ENCODE results near the gene MEOX2. TPM values are rescaled to one million over a fixed set of nuclear protein-coding genes. Genes with fewer than 3 reads are reported as not detected.
A peak's percentile ranks its signal among the peaks of the same experiment; 100 is the strongest.

The MEOX2 gene
- total RNA-seq (2022) (not detected in 2 replicates), Bru-seq, nascent RNA (percentile 3 among the genes with signal in this experiment), BruChase-seq, experiment 1, labeled RNA remaining after a 6-hour chase (percentile 3 among the genes with signal in this experiment), BruChase-seq, experiment 2, labeled RNA remaining after a 2-hour chase (percentile 1 among the genes with signal in this experiment)
- long read RNA-seq, result 0 reads

DNA sequence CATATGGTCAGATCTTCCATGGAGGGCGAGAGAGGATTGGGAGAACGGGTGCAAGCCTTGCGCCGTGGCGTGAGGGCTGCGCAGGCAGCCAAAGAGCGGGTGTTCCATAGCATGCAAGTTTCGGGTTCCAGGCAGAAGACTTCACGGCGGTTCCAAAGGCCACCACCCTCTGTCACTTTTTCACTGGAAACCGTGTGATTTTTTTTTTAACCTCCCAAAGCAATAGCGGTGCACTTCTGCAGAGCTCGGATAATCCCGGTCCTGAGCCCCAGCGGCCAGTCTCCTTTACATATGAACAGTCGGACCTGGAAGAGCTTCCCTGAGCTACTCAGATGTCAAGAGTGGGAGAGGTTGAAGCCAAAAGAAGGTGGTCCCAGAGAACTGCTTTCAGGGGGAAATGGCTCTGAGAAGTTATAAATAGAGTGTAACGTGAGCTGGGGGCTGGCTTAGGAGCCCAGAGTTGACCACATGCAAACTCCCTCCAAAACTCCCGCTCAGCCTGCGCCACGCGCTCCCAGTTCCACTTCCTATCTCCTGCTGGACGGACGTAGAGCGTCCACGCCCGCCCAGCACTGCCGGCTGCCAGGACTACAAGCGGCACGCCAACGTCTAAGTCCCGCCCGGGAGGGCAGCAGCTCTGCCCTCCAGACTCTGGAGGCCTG is at the start of gene MEOX2:
MEOX2 (minus strand) TSS at position 389 of the 662 bp plus-strand sequence; CDS start at position 108, 281 bp downstream.
- no TSS peak for BruUV-seq (replicated peaks)
- Mint-ChIP-seq H3K9me3 (ENCODE audit: unreplicated experiment) (no peaks in the 10 kb centered on the region), H3K27me3 (ENCODE audit: insufficient read depth, unreplicated experiment) (peaks cover 69% of the 10 kb centered on the region), H3K36me3 (ENCODE audit: insufficient read depth, unreplicated experiment) (no peaks in the 10 kb centered on the region), H3K4me3 (ENCODE audit: unreplicated experiment) (no peak within 1 kb of the TSS), H3K4me1 (ENCODE audit: insufficient read depth, unreplicated experiment) (no peaks in the 10 kb centered on the region), H3K27ac (ENCODE audit: low read depth, unreplicated experiment) (no peak within 1 kb of the TSS)
- TF ChIP-seq CTCF (IDR thresholded peaks at IDR 0.05; ENCODE audit: unreplicated experiment), result no peak
- POLR2A ChIA-PET, result no interaction called here
- CTCF ChIA-PET, result interaction anchor here (0.6 kb wide), 1 partner anchor 412 kb away, joined by 3 read pairs; no protein-coding TSS in a partner anchor
- DNase-seq (ENCODE audit: unreplicated experiment), result no peak
- intact Hi-C loops (cut with micrococcal nuclease), result no loop called here

DNA sequence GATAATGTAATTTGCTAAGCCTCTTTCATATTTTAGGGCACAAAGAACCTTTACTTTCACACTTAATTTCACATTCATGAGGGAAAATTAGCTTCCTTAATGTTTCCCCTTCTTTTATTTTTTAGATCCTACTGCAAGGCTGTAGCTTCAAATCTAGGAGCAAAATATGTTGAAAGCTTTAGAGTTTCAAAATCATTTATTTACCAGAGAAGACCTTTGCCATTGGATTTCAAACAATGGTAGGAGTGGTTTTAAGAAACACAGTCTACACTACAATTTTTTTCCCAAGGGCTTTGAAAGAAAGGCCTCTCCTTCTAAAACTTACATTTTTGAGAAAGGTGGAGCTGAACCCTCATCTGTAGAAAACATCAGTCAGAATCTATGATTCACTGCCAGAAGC is 43.3 kb upstream of the MEOX2 start:
- Mint-ChIP-seq H3K27ac (ENCODE audit: low read depth, unreplicated experiment) (no peak overlapping the region), H3K4me3 (ENCODE audit: unreplicated experiment) (no peak overlapping the region), H3K36me3 (ENCODE audit: insufficient read depth, unreplicated experiment) (no peaks in the 10 kb centered on the region), H3K4me1 (ENCODE audit: insufficient read depth, unreplicated experiment) (no peaks in the 10 kb centered on the region), H3K27me3 (ENCODE audit: insufficient read depth, unreplicated experiment) (peaks cover 51% of the 10 kb centered on the region), H3K9me3 (ENCODE audit: unreplicated experiment) (no peaks in the 10 kb centered on the region)
- no peak for TF ChIP-seq CTCF (IDR thresholded peaks at IDR 0.05; ENCODE audit: unreplicated experiment)
- no peak for DNase-seq (ENCODE audit: unreplicated experiment)
- ChIA-PET POLR2A (no interaction called here), CTCF (interaction anchor here (0.7 to 0.8 kb wide), 2 partner anchors 8 to 15 kb away, joined by 3 to 4 read pairs; no protein-coding TSS in a partner anchor)
- intact Hi-C loops (cut with micrococcal nuclease), result no loop called here
- no TSS peak for BruUV-seq (replicated peaks)

DNA sequence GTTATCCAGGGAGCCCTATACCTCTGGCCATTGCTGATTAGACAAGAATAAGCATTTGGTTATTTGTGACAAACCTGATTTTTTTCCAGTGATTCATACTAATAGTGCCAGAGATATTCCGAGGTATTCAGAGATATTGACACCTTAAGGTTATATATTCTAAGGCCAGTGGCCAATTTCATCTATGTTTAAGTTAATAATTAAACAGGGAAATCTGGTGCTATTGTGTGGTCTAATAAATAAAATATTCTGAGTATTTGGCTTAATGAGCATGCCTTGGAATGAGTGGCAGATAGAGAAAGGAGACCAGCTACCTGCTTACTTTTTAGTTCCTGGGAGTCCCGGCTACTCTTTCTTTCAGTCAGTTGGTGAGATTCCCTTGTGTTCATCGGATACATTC is 38.6 kb upstream of the MEOX2 start:
- Mint-ChIP-seq H3K27ac (ENCODE audit: low read depth, unreplicated experiment) (no peak overlapping the region), H3K36me3 (ENCODE audit: insufficient read depth, unreplicated experiment) (no peaks in the 10 kb centered on the region), H3K4me1 (ENCODE audit: insufficient read depth, unreplicated experiment) (no peaks in the 10 kb centered on the region), H3K9me3 (ENCODE audit: unreplicated experiment) (no peaks in the 10 kb centered on the region), H3K4me3 (ENCODE audit: unreplicated experiment) (no peak overlapping the region), H3K27me3 (ENCODE audit: insufficient read depth, unreplicated experiment) (peaks cover 60% of the 10 kb centered on the region)
- no peak for TF ChIP-seq CTCF (IDR thresholded peaks at IDR 0.05; ENCODE audit: unreplicated experiment)
- intact Hi-C loops (cut with micrococcal nuclease), result no loop called here
- DNase-seq (ENCODE audit: unreplicated experiment), result no peak
- CTCF ChIA-PET, result interaction anchor here (0.6 kb wide), 2 partner anchors 166 to 1888 kb away, joined by 3 read pairs; no protein-coding TSS in a partner anchor
- BruUV-seq (replicated peaks), result no TSS peak
- POLR2A ChIA-PET, result no interaction called here

GRCh38 chr7:15723841-15724240 is 37.4 kb upstream of the MEOX2 start:
- Mint-ChIP-seq H3K9me3 (ENCODE audit: unreplicated experiment) (no peaks in the 10 kb centered on the region), H3K4me3 (ENCODE audit: unreplicated experiment) (no peak overlapping the region), H3K27me3 (ENCODE audit: insufficient read depth, unreplicated experiment) (peaks cover 60% of the 10 kb centered on the region), H3K36me3 (ENCODE audit: insufficient read depth, unreplicated experiment) (no peaks in the 10 kb centered on the region), H3K27ac (ENCODE audit: low read depth, unreplicated experiment) (no peak overlapping the region), H3K4me1 (ENCODE audit: insufficient read depth, unreplicated experiment) (no peaks in the 10 kb centered on the region)
- no peak for DNase-seq (ENCODE audit: unreplicated experiment)
- CTCF ChIA-PET, result interaction anchor here (0.5 to 1.0 kb wide), 2 partner anchors 397 to 709 kb away, joined by 3 to 4 read pairs; no protein-coding TSS in a partner anchor
- no peak for TF ChIP-seq CTCF (IDR thresholded peaks at IDR 0.05; ENCODE audit: unreplicated experiment)
- intact Hi-C loops (cut with micrococcal nuclease), result loop anchor here (5.0 kb wide), 1 partner anchor 348 kb away; no protein-coding TSS in a partner anchor
- BruUV-seq (replicated peaks), result no TSS peak
- POLR2A ChIA-PET, result no interaction called here
